Measurements from ENCODE around the gene MEAK7.

GRCh38 chr16:84501077-84501735, 3.3 kb downstream of the MEAK7 start:
- TF ChIP-seq POLR2A (IDR thresholded peaks at IDR 0.05; ENCODE audit: low read length) (no peak), GATA1 (IDR thresholded peaks at IDR 0.05; ENCODE audit: low read depth, low read length) (no peak)
